Lung (tissue), 12 donors: ENCODE measurements around the gene MLKL. TPM values are rescaled to one million over a fixed set of nuclear protein-coding genes. Genes with fewer than 3 reads are reported as not detected.

ENCODE experiments used
- ATAC-seq: fragments of 200-7000 bp; cut with Tn5 transposase; one replicate; pipeline ENCODE4 v1.9.1; 2020; ENCODE audit warnings: moderate number of reproducible peaks; ENCODE audit not compliant: insufficient read depth, low FRiP score
- DNase-seq, 3 donors: peaks; one replicate each; pipeline ENCODE4 v3.0.0-alpha.2; 2013 to 2017
- H3K27ac ChIP-seq, 2 donors: one replicate each; pipeline ENCODE4 v1.5.1; 2013; ENCODE audit warnings: mild to moderate bottlenecking in 2 of 2, moderate library complexity in 2 of 2, control low read depth in 1 of 2, inconsistent platforms in 1 of 2, low read depth in 1 of 2, low read length in 1 of 2
- H3K27me3 ChIP-seq, 3 donors: one replicate each; pipeline ENCODE4 v1.5.1; 2013; ENCODE audit warnings: low read length in 2 of 3; ENCODE audit not compliant: control insufficient read depth in 3 of 3, insufficient read depth in 3 of 3
- H3K36me3 ChIP-seq, 4 donors: one replicate each; pipeline ENCODE4 v1.5.1; 2013; ENCODE audit warnings: low read length in 4 of 4, mild to moderate bottlenecking in 1 of 4, moderate library complexity in 1 of 4; ENCODE audit not compliant: control insufficient read depth in 4 of 4, insufficient read depth in 4 of 4
- H3K4me1 ChIP-seq, 5 donors: one replicate each; pipeline ENCODE4 v1.5.1; 2013; ENCODE audit warnings: low read length in 5 of 5, mild to moderate bottlenecking in 2 of 5, moderate library complexity in 1 of 5; ENCODE audit not compliant: control insufficient read depth in 5 of 5, insufficient read depth in 5 of 5
- H3K4me3 ChIP-seq: one replicate; pipeline ENCODE4 v1.5.1; 2013; ENCODE audit warnings: mild to moderate bottlenecking, control low read depth, moderate library complexity
- H3K9ac ChIP-seq, 2 donors: one replicate each; pipeline ENCODE4 v1.5.1; 2013; ENCODE audit warnings: low read length in 2 of 2, control low read depth in 1 of 2; ENCODE audit not compliant: insufficient read depth in 1 of 2
- H3K9me3 ChIP-seq, 4 donors: one replicate each; pipeline ENCODE4 v1.5.1; 2013; ENCODE audit warnings: low read length in 3 of 4, mild to moderate bottlenecking in 1 of 4, moderate library complexity in 1 of 4; ENCODE audit not compliant: control insufficient read depth in 4 of 4, insufficient read depth in 3 of 4
- CTCF ChIP-seq: IDR thresholded peaks from 2 replicates; pipeline ENCODE4 v1.5.1; 2012; ENCODE audit warnings: mild to moderate bottlenecking; ENCODE audit errors: control extremely low read depth, extremely low read depth
- WGBS, 2 donors: extraction: QIAGEN DNeasy Blood & Tissue Kit; methylation state at CpG; one replicate each; pipeline ENCODE4 v1.1.7; 2013; 5-methylcytosine and 5-hydroxymethylcytosine counted together
- polyA plus RNA-seq, 2 donors: library from polyadenylated mRNA; stranded (reverse); fragments of 200-250 nt; gene quantifications; one replicate each; pipeline ENCODE4 v1.2.1, GENCODE V29; 2013
- total RNA-seq, 2 donors: library from RNA; depleted of rRNA in 1 of 2; stranded (reverse); fragments of >200 nt in 1 of 2; gene quantifications; one replicate each; pipeline ENCODE4 v1.2.1, GENCODE V29; 2014 to 2021
- donor health status: control.
- donor health status: control.
- donor health status: Bipolar disorder and iron deficiency.
- donor health status: healthy.
- donor health status: DM: yes; HTN: yes; CAD: no.

The MLKL gene
- total and polyA plus RNA-seq, 4 donors: 13.1 to 32.1 (median 22.5) TPM

- ATAC-seq (no peak), DNase-seq (no peak)
- H3K27me3 ChIP-seq: no peaks in the 10 kb centered on the region
- no peaks in the 10 kb centered on the region for H3K9me3 ChIP-seq
- whole genome bisulfite sequencing, 2 donors: 82 to 90% methylated on average over 6 of the region's 6 CpGs
- H3K27ac ChIP-seq: no peak overlapping the region
- no peak overlapping the region for H3K4me3 ChIP-seq
- H3K36me3 ChIP-seq: peaks cover 37 to 55% (median 40%) of the 10 kb centered on the region in 4 donors
- no peak for TF ChIP-seq CTCF
- no peak overlapping the region for H3K9ac ChIP-seq
- no peaks in the 10 kb centered on the region for H3K4me1 ChIP-seq
These were observed 73.0 kb downstream of the MLKL start for GRCh38 chr16:74627506-74628220.

- DNase-seq: no peak
- ATAC-seq: no peak
- Histone ChIP-seq H3K36me3 (peaks cover 33 to 55% (median 40%) of the 10 kb centered on the region in 4 donors), H3K9me3 (no peaks in the 10 kb centered on the region), H3K27me3 (no peaks in the 10 kb centered on the region), H3K9ac (no peak overlapping the region), H3K4me1 (no peaks in the 10 kb centered on the region), H3K4me3 (no peak overlapping the region), H3K27ac (no peak overlapping the region)
- TF ChIP-seq CTCF: no peak
- 0 to 41% methylated on average over 1 of the region's 1 CpG for WGBS, 2 donors
These were observed 73.8 kb downstream of the MLKL start for GRCh38 chr16:74626741-74627416.

GRCh38 chr16:74625500-74626350 is 74.9 kb downstream of the MLKL start:
- Histone ChIP-seq H3K27me3 (no peaks in the 10 kb centered on the region), H3K9me3 (no peaks in the 10 kb centered on the region), H3K4me3 (no peak overlapping the region), H3K9ac (no peak overlapping the region), H3K36me3 (peaks cover 26 to 47% (median 36%) of the 10 kb centered on the region in 4 donors), H3K27ac (no peak overlapping the region), H3K4me1 (no peaks in the 10 kb centered on the region)
- ATAC-seq (no peak), DNase-seq (no peak)
- TF ChIP-seq CTCF: no peak
- WGBS, 2 donors: 88 to 94% methylated on average over 14 of the region's 14 CpGs
